HG02943 (cell line): ENCODE measurements around the gene EVL.
"Not testable (repeated sequence)": the region's sequence is repeated elsewhere in the genome, so short reads cannot be mapped to it uniquely, and the experiment has no call there.

Experiments used
- ATAC-seq: cut with Tn5 transposase; IDR thresholded peaks from one replicate; pipeline ENCODE4 v1.9.1; 2021; ENCODE audit warnings: mild to moderate bottlenecking, low read depth, moderate library complexity; ENCODE audit not compliant: unreplicated experiment

The EVL gene

GRCh38 chr14:100156776-100157175 lies 91.6 kb downstream of the EVL start:
- ATAC-seq = no peak

GRCh38 chr14:100157548-100158232 lies 92.5 kb downstream of the EVL start:
- ATAC-seq = not testable (repeated sequence)

DNA sequence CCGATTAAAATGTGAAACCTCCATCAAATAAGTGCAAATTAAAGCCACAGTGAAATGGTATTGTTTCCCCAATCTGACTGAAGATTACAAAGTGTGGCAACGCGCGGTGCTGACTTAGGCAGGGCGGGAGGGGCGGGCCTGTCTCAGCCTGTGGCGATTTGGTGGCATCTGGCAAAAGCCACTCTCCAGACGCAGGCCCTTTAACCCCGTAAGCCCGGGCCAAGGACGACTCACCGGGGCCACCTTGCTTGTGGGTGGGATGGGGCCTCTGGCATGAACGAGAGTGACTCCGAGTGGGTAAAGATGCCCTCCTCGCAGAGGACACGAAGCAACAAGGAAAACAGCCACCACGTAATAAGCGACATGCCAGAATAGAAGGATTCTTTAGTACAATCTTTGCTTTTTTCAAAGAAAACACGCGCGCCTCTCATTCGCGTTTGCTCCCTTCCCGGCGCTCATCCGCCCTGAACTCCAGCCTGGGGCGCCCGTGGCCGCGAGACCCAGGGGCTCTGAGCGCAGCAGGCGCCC lies 93.4 kb downstream of the EVL start:
- no peak for ATAC-seq

DNA sequence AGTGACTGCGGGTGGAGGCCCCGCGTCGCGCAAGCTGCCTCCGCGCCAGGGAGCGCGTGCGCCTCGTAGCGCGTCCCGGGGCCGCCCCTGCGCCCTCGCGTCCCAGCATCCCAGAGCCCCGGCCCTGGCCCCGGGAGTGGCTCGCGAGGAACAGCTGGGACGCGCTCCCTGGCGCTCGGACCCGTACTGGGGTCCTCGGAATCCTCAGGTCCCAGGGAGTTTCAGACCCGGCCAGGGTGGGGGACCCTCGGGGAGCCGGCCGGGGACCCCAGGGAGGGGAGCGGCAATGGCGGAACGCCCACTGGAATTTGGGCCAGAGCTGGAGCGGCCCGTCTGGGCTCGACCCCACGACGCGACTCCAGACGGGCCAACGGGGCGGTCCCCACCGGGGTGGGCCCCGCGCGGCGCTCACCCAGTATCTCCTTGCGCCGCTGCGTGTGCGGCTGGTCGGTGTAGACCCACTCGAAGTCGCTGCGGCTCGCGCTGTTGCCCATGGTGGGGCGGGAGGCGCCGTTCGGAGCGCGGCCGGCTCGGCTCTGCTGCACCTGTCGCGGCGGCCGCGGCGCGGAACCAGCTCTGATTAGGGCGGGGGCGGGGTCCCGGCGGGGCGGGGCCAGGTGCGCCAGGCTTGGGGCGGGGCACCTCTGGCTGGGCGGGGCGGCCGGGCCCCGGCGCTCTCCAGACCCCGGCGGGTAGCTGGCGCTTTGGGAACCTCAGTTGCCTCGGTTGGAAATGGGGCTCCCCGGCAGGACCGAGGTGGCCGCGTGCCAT lies 94.1 kb downstream of the EVL start, which contains the start of gene DEGS2:
DEGS2 (minus strand) TSS at position 552 of the 771 bp plus-strand sequence; CDS start at position 494, 58 bp downstream.
- no peak for ATAC-seq

GRCh38 chr14:100159865-100160533 lies 94.8 kb downstream of the EVL start:
- ATAC-seq = no peak

DNA sequence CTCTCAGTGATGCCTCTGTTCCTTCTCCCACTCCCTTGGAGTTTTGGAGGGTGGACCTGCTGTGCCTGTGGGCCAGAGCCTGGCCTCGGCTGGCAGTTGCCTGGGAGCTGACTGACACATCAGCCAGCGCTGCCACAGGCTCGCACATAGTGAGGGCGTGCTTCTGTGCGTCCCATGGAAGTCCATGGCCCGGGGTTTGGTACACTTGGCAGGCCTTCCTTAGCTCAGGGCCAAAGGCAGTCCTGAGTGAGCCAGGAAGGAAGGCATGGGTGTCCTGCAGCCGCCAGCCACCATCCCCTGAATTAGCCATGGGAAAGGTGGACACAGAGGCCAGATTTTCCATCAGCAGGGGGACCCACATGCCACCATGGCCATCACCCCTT lies 95.3 kb downstream of the EVL start:
- ATAC-seq = no peak

GRCh38 chr14:100165376-100165775 lies 100.2 kb downstream of the EVL start:
- ATAC-seq = no peak

DNA sequence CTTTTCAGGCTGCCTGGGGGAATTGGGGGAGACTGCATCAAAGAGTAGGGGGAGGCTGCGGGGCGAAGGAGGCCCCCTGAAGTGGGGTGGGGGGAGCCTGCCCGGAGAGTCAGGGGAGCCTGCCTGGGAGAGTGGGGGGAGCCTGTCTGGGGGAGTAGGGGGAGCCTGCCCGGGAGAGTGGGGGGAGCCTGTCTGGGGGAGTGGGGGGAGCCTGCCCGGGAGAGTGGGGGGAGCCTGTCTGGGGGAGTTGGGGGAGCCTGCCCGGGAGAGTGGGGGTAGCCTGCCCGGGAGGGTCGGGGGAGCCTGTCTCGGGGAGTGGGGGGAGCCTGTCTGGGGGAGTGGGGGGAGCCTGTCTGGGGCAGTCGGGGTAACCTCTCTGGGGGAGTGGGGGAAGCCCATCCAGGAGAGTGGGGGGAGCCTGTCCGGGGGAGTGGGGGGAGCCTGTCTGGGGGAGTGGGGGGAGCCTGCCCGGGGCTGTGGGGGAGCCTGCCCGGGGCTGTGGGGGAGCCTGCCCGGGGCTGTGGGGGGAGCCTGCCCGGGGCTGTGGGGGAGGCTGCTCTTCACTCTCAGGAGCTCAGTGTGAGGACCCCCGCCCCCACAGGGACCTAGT lies 100.7 kb downstream of the EVL start:
- ATAC-seq = no peak

- no peak for ATAC-seq
Observed at GRCh38 chr14:100168506-100168905, 103.3 kb downstream of the EVL start.

DNA sequence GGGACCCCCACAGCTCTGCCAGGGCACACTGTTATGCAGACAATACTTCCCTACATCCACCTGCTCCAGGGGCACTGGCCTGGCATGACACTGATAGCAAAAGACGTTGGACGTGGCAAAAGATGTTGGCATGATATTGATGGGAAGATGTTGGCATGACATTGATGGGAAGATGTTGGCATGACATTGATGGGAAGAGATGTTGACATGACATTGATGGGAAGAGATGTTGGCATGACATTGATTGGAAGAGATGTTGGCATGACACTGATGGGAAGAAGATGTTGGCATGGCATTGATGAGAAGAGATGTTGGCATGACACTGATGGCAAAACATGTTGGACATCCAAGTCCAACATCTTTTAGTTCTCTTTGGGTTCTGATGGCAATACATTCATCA lies 105.7 kb downstream of the EVL start:
- ATAC-seq = no peak

DNA sequence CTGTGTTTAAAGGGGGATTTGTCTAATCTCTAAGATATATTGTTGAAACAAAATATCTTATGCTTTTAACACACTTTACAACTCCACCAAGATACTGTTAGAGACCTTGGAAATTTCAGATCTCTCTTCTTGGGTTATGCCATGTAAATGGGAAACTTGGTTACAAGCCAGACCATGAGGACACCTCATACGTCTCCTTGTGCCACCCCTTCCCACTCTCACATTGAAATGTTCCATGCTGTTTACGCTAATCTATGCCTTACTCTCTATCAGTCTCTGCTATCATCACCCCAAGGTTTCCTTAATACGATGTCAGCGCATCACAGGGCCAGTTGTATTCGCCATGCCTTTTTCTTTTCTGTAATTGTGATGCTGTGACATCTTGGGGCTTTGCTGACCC lies 107.6 kb downstream of the EVL start:
- ATAC-seq = no peak

GRCh38 chr14:100173353-100173752 lies 108.1 kb downstream of the EVL start:
- ATAC-seq = no peak

DNA sequence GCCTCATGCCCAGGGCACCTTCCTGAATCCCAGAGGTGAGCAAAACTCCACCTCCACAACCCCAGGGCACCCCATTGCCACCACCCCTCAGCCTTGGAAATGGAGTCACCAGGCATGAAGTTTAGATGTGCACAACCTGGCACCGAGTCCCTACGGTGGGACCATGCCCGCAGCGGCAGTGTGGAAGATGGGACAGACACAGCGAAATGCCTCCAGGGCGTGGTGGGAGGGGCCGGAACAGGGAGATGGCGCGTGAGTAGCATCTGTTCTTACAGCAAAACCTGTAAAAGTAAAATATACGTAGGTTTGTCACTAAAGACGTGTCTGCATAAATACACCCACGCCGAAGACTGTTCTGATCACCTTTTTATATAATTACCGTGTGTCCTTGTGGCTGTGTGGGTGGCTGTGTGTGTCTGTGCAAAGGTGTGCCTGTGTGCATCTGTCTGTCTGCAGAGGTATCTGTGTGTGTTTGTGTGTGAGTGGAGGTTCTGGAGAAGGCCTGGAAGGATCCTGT lies 111.6 kb downstream of the EVL start:
- no peak for ATAC-seq

DNA sequence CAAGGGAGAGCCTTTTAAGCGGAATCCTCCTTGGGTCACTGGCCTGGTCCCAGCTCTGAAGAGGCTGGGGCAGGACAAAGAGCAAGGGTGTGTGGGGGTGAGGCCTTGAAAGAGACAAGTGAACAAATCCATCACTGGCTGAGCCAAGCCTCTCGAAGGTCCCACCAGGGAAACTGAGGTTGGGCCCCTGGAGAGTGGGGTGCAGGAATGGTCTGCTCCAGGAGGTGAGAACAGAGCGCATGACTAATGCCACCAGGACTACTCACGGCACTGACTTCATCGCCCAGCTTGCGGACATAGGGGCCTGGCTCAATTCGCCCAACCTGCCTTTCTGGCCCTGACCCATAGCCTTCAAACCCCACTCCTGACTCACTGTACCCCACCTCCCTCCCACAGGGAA lies 113.5 kb downstream of the EVL start:
- no peak for ATAC-seq

DNA sequence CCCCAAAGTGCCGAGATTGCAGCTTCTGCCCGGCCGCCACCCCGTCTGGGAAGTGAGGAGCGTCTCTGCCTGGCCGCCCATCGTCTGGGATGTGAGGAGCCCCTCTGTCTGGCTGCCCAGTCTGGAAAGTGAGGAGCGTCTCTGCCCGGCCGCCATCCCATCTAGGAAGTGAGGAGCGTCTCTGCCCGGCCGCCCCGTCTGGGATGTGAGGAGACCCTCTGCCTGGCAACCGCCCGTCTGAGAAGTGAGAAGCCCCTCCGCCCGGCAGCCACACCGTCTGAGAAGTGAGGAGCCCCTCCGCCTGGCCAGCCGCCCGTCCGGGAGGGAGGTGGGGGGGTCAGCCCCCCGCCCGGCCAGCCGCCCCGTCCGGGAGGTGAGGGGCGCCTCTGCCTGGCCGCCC lies 115.4 kb downstream of the EVL start:
- ATAC-seq = not testable (repeated sequence)

GRCh38 chr14:100181876-100182551 lies 116.8 kb downstream of the EVL start:
- not testable (repeated sequence) for ATAC-seq

GRCh38 chr14:100187247-100187833 lies 122.1 kb downstream of the EVL start:
- ATAC-seq = no peak

DNA sequence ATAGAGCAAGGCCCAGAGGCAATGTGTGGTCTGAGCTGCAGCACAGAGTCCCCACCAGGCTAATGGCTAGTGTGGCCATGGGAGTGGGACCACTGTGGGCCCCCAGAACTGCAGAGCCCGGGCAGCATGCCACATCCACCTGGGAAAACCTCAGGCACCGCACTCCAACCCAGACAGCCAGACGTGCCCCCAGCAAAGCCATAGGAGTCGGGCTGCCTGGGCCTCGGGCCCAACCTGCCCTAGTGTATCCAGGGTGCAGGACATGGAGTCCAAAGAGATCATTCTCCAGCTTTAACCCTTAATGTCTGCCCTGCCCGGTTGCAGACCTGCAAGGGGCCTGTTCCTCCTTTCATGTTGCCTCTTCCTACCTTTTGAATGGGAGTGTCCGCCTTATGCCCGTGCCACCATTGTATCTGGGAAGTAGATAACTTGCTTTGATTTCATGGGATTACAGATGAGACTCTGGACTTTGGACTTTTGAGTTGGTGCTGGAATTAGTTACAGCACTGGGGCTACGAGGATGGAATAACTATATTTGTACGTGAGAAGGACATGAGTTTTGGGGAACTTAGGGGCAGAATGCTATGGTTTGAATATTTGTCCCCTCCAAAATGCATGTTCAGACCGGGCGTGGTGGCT lies 123.3 kb downstream of the EVL start:
- no peak for ATAC-seq

- no peak for ATAC-seq
Observed at GRCh38 chr14:100190126-100190525, 124.9 kb downstream of the EVL start.
